ENCODE measurements around the gene FOXJ3. TPM values are rescaled to one million over a fixed set of nuclear protein-coding genes. Genes with fewer than 3 reads are reported as not detected.

The FOXJ3 gene
- total and polyA plus RNA-seq, 2 of the 4 experiments (the other 2 are of a cell fraction) = 16.7 to 30.5 TPM

GRCh38 chr1:42335809-42336518 lies 929 bp upstream of the FOXJ3 start:
- Histone ChIP-seq H2AK9ac (replicated peaks; ENCODE audit: low read depth, low read length, poor library complexity) (peak overlapping the region; percentile 97), H3K9me1 (ENCODE audit: insufficient read depth, low read length) (no peaks in the 10 kb centered on the region), H3K23ac (ENCODE audit: low read depth, low read length) (peak overlapping the region; percentile 89), H2BK20ac (ENCODE audit: low read depth, low read length) (no peak overlapping the region), H4K91ac (ENCODE audit: insufficient read depth, low read depth, low read length) (0 out of 2 replicates have a peak overlapping the region, but pooled peaks have one; percentile 76), H4K5ac (ENCODE audit: low read depth, low read length) (peak overlapping the region; percentile 36), H2BK15ac (ENCODE audit: low read depth, low read length) (no peak overlapping the region), H3K27ac (ENCODE audit: insufficient read depth, low read length) (peak overlapping the region; percentile 82), H3K36me3 (ENCODE audit: control insufficient read depth, insufficient read depth, low read length) (no peaks in the 10 kb centered on the region), H4K20me1 (ENCODE audit: insufficient read depth, low read length) (peaks cover 33% of the 10 kb centered on the region), H3K4ac (ENCODE audit: low read depth, low read length) (peak overlapping the region; percentile 96), H2BK5ac (ENCODE audit: low read depth, low read length, poor library complexity, severe bottlenecking) (peak overlapping the region; percentile 88), H3K79me1 (ENCODE audit: low read depth in 1 of 2, low read length in 2 of 2) (peaks cover 0 to 29% of the 10 kb centered on the region in 2 experiments; a peak in 2 of 4 replicates), H3K14ac (replicated peaks; ENCODE audit: low read depth, low read length) (peak overlapping the region; percentile 98), H3K27me3 (ENCODE audit: control insufficient read depth, insufficient read depth, low read length) (no peaks in the 10 kb centered on the region), H3K18ac (ENCODE audit: low read depth, low read length) (peak overlapping the region; percentile 16), H3K4me3 (ENCODE audit: insufficient read depth, low read depth, low read length) (peak overlapping the region; percentile 71), H3K9me3 (ENCODE audit: control insufficient read depth, insufficient read depth, low read length) (no peaks in the 10 kb centered on the region), H4K8ac (ENCODE audit: low read depth in 2 of 2, low read length in 2 of 2) (peak overlapping the region; percentile 73 to 93), H3K4me1 (ENCODE audit: control insufficient read depth, insufficient read depth, low read length) (no peaks in the 10 kb centered on the region), H2AFZ (replicated peaks; ENCODE audit: low read length, poor library complexity) (peak overlapping the region; percentile 99), H2AK5ac (ENCODE audit: low read depth, low read length) (no peak overlapping the region; the same call in 1 of the 2 replicates), H2BK120ac (ENCODE audit: low read depth, low read length) (no peak overlapping the region), H3K56ac (ENCODE audit: extremely low read depth, insufficient read depth, low read length) (peak overlapping the region; percentile 73; the same call in 1 of the 2 replicates), H3K4me2 (ENCODE audit: low read depth, low read length) (peak overlapping the region; percentile 90), H3K9ac (ENCODE audit: low read depth, low read length) (peak overlapping the region; percentile 81)
- ATAC-seq (ENCODE audit: low read depth) = no peak; the same call in 1 of the 2 replicates
- peak; percentile 45 for DNase-seq
- in situ Hi-C loops (cut with MboI; ENCODE audit: low sequenced_read_pairs) (no loop called here), dilution Hi-C loops (cut with HindIII; ENCODE audit: low sequenced_read_pairs, unreplicated experiment) (no loop called here), intact Hi-C loops (cut with micrococcal nuclease) (loop anchor here (1.0 to 10.0 kb wide), 4 partner anchors 121 to 764 kb away; partner anchors contain the start of genes C1orf50, P3H1, PPCS and ZMYND12)
- no TSS peak for BruUV-seq (replicated peaks)
- ChIA-PET POLR2A (ENCODE audit: unreplicated experiment) (no interaction called here), CTCF (no interaction called here)
- TF ChIP-seq NFE2L2 (IDR thresholded peaks at IDR 0.05; ENCODE audit: low read depth, low read length) (no peak), FOS (IDR thresholded peaks at IDR 0.05; ENCODE audit: low read depth, low read length) (peak; percentile 24; the same call in 1 of the 2 replicates), CTCF (conservative IDR thresholded peaks at IDR 0.05; ENCODE audit: low read depth, low read length) (no peak), SMC3 (IDR thresholded peaks at IDR 0.05; ENCODE audit: low read depth, low read length) (no peak), POLR2A (IDR thresholded peaks at IDR 0.05; ENCODE audit: low read depth, low read length) (no peak), BHLHE40 (IDR thresholded peaks at IDR 0.05; ENCODE audit: low read depth, low read length) (peak; percentile 25; the same call in 1 of the 2 replicates), USF2 (IDR thresholded peaks at IDR 0.05; ENCODE audit: low read depth, low read length) (no peak), MAFK (IDR thresholded peaks at IDR 0.05; ENCODE audit: low read depth, low read length) (no peak), RCOR1 (IDR thresholded peaks at IDR 0.05; ENCODE audit: insufficient replicate concordance, low read length) (no peak), CEBPB (IDR thresholded peaks at IDR 0.05; ENCODE audit: low read depth, low read length) (peak; percentile 84)
- no CpG with 5 or more reads among the region's 9 CpGs for WGBS, 2 experiments (ENCODE audit: extremely low coverage in 2 of 2, insufficient read length in 1 of 2)

Data from IMR-90 (cell line).